Vagina (tissue), 2 donors: ENCODE measurements around the gene AURKA.

ENCODE experiments used
- POLR2A ChIP-seq, 2 donors: fragments of 450-650 bp; IDR thresholded peaks; one replicate each; pipeline ENCODE4 v1.6.1; 2017; ENCODE audit warnings: antibody characterized with exemption in 2 of 2, mild to moderate bottlenecking in 2 of 2, moderate library complexity in 2 of 2
- POLR2AphosphoS5 ChIP-seq, 2 donors: sonication (generic); formaldehyde crosslinking; IDR thresholded peaks; one replicate each; pipeline ENCODE4 v1.9.0; 2017; ENCODE audit warnings: antibody characterized with exemption in 2 of 2, mild to moderate bottlenecking in 2 of 2, low read depth in 1 of 2; ENCODE audit not compliant: insufficient read depth in 1 of 2
- TF ChIP-seq, protein P1 (sequence below), 3 experiments: fragments of 450-650 bp in 2 of 3; fragments of 200-600 bp in 1 of 3; sonication (generic) in 1 of 3; IDR thresholded peaks; one replicate each; pipeline ENCODE4 v1.5.1; 2017 to 2019; ENCODE audit warnings: antibody characterized with exemption in 3 of 3, mild to moderate bottlenecking in 2 of 3, moderate library complexity in 2 of 3

GRCh38 chr20:56395166-56395565, 3.2 kb upstream of the AURKA start:
- TF ChIP-seq, protein P1, sequence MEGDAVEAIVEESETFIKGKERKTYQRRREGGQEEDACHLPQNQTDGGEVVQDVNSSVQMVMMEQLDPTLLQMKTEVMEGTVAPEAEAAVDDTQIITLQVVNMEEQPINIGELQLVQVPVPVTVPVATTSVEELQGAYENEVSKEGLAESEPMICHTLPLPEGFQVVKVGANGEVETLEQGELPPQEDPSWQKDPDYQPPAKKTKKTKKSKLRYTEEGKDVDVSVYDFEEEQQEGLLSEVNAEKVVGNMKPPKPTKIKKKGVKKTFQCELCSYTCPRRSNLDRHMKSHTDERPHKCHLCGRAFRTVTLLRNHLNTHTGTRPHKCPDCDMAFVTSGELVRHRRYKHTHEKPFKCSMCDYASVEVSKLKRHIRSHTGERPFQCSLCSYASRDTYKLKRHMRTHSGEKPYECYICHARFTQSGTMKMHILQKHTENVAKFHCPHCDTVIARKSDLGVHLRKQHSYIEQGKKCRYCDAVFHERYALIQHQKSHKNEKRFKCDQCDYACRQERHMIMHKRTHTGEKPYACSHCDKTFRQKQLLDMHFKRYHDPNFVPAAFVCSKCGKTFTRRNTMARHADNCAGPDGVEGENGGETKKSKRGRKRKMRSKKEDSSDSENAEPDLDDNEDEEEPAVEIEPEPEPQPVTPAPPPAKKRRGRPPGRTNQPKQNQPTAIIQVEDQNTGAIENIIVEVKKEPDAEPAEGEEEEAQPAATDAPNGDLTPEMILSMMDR (IDR thresholded peaks at IDR 0.05): no peak
- TF ChIP-seq POLR2A (IDR thresholded peaks at IDR 0.05) (no peak), POLR2AphosphoS5 (IDR thresholded peaks at IDR 0.05; ENCODE audit: insufficient read depth in 1 of 2, low read depth in 1 of 2) (no peak)
